HepG2 (cell line): ENCODE data around the gene UGGT1. TPM values are rescaled to one million over a fixed set of nuclear protein-coding genes. Genes with fewer than 3 reads are reported as not detected.

Experiments used
- ATRX ChIP-seq: sonication (generic); formaldehyde crosslinking; IDR thresholded peaks from 2 replicates; pipeline ENCODE4 v1.4.0; 2020; ENCODE audit warnings: missing genetic modification reagents, borderline replicate concordance
- CREM ChIP-seq, 2 experiments: sonication (generic) in 1 of 2; formaldehyde crosslinking in 1 of 2; IDR thresholded peaks; 2 replicates each; pipeline versions ENCODE4 v1.4.0 to v1.6.1; 2016 to 2020; ENCODE audit warnings: antibody characterized with exemption in 1 of 2, mild to moderate bottlenecking in 1 of 2, missing genetic modification reagents in 1 of 2
- GRHL1 ChIP-seq: sonication (generic); formaldehyde crosslinking; conservative IDR thresholded peaks from 2 replicates; pipeline ENCODE4 v1.8.0; 2022; ENCODE audit warnings: missing genetic modification reagents
- GTF2F1 ChIP-seq: fragments of 150-350 bp; IDR thresholded peaks from 2 replicates; pipeline ENCODE4 v1.6.1; 2014; ENCODE audit warnings: low read length
- MIER3 ChIP-seq: IDR thresholded peaks from 2 replicates; pipeline ENCODE4 v1.6.1; 2016; ENCODE audit warnings: missing compliant biosample characterization, borderline replicate concordance
- MTF2 ChIP-seq: sonication (generic); formaldehyde crosslinking; IDR thresholded peaks from 2 replicates; pipeline ENCODE4 v1.5.0; 2020; ENCODE audit warnings: missing genetic modification reagents, borderline replicate concordance
- NR2F2 ChIP-seq: IDR thresholded peaks from 2 replicates; pipeline ENCODE4 v1.6.1; 2012; ENCODE audit warnings: low read depth, inconsistent platforms, borderline replicate concordance
- SMYD3 ChIP-seq: sonication (generic); formaldehyde crosslinking; IDR thresholded peaks from 2 replicates; pipeline ENCODE4 v1.8.1; 2023; ENCODE audit warnings: mild to moderate bottlenecking, missing genetic modification reagents
- STAT6 ChIP-seq: sonication (generic); formaldehyde crosslinking; IDR thresholded peaks from 2 replicates; pipeline ENCODE4 v1.4.0; 2020; ENCODE audit warnings: missing genetic modification reagents, mild to moderate bottlenecking, borderline replicate concordance
- WIZ ChIP-seq: sonication (generic); formaldehyde crosslinking; IDR thresholded peaks from 2 replicates; pipeline ENCODE4 v1.5.1; 2020; ENCODE audit warnings: mild to moderate bottlenecking, missing genetic modification reagents
- ZNF264 ChIP-seq: sonication (generic); formaldehyde crosslinking; IDR thresholded peaks from 2 replicates; pipeline ENCODE4 v1.4.0; 2020; ENCODE audit warnings: missing genetic modification reagents
- ZNF296 ChIP-seq: sonication (generic); formaldehyde crosslinking; conservative IDR thresholded peaks from 2 replicates; pipeline ENCODE4 v1.5.0; 2020; ENCODE audit warnings: mild to moderate bottlenecking, missing genetic modification reagents
- ZNF44 ChIP-seq: sonication (generic); formaldehyde crosslinking; IDR thresholded peaks from 2 replicates; pipeline ENCODE4 v1.5.1; 2020; ENCODE audit warnings: mild to moderate bottlenecking, missing genetic modification reagents
- polyA plus RNA-seq, 8 experiments: library from polyadenylated mRNA; depleted of rRNA in 3 of 8; stranded (reverse) in 7 of 8; unstranded in 1 of 8; fragments of >200 nt; fragmentation: Illumina TruSeq in 4 of 8; extraction: Trizol in 4 of 8; gene quantifications; 2 replicates each; pipeline versions ENCODE4 v1.2.1 to v1.2.3, GENCODE V29; 2011 to 2016; ENCODE audit warnings: low read depth in 4 of 8, missing spikeins in 1 of 8, mixed read lengths in 1 of 8; ENCODE audit not compliant: insufficient read depth in 1 of 8
- total RNA-seq, 5 experiments: library from RNA; depleted of rRNA; stranded (reverse); fragments of >200 nt; fragmentation: Illumina TruSeq; extraction: Trizol; gene quantifications; 2 replicates each; pipeline ENCODE4 v1.2.3, GENCODE V29; 2016; ENCODE audit warnings: low read depth in 1 of 5
- TF ChIP-seq, protein P1 (sequence below): sonication (generic); formaldehyde crosslinking; IDR thresholded peaks from 2 replicates; pipeline ENCODE4 v1.4.0; 2020; ENCODE audit warnings: missing genetic modification reagents
- TF ChIP-seq, protein P2 (sequence below): sonication (generic); formaldehyde crosslinking; IDR thresholded peaks from 2 replicates; pipeline ENCODE4 v1.8.1; 2023; ENCODE audit warnings: missing genetic modification reagents, inconsistent platforms, borderline replicate concordance
- TF ChIP-seq, protein P3 (sequence below): sonication (generic); formaldehyde crosslinking; IDR thresholded peaks from 2 replicates; pipeline ENCODE4 v1.5.1; 2020; ENCODE audit warnings: mild to moderate bottlenecking, missing genetic modification reagents, moderate library complexity

UGGT1 gene
- total and polyA plus RNA-seq, 2 of the 13 experiments (the other 11 are each of a cell fraction or from before 2014, with no cell fraction given): 35.8 to 83.2 TPM

GRCh38 chr2:128169933-128170709, 79.1 kb downstream of the UGGT1 start (continued):
- TF ChIP-seq, protein P1, sequence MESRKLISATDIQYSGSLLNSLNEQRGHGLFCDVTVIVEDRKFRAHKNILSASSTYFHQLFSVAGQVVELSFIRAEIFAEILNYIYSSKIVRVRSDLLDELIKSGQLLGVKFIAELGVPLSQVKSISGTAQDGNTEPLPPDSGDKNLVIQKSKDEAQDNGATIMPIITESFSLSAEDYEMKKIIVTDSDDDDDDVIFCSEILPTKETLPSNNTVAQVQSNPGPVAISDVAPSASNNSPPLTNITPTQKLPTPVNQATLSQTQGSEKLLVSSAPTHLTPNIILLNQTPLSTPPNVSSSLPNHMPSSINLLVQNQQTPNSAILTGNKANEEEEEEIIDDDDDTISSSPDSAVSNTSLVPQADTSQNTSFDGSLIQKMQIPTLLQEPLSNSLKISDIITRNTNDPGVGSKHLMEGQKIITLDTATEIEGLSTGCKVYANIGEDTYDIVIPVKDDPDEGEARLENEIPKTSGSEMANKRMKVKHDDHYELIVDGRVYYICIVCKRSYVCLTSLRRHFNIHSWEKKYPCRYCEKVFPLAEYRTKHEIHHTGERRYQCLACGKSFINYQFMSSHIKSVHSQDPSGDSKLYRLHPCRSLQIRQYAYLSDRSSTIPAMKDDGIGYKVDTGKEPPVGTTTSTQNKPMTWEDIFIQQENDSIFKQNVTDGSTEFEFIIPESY (CRISPR knock-in tag): peak; percentile 84
- TF ChIP-seq, protein P2, sequence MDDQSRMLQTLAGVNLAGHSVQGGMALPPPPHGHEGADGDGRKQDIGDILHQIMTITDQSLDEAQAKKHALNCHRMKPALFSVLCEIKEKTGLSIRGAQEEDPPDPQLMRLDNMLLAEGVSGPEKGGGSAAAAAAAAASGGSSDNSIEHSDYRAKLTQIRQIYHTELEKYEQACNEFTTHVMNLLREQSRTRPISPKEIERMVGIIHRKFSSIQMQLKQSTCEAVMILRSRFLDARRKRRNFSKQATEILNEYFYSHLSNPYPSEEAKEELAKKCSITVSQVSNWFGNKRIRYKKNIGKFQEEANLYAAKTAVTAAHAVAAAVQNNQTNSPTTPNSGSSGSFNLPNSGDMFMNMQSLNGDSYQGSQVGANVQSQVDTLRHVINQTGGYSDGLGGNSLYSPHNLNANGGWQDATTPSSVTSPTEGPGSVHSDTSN (CRISPR knock-in tag): no peak
- TF ChIP-seq MIER3 (CRISPR knock-in tag): peak; percentile 98
- TF ChIP-seq NR2F2: peak; percentile 99
- TF ChIP-seq GTF2F1: peak; percentile 16; the same call in 1 of the 2 replicates
- no peak for TF ChIP-seq GRHL1 (CRISPR knock-in tag)
- peak; percentile 64 for TF ChIP-seq SMYD3 (CRISPR knock-in tag)
- TF ChIP-seq MTF2: no peak
- TF ChIP-seq STAT6 (CRISPR knock-in tag): peak; percentile 76; the same call in 1 of the 2 replicates
- TF ChIP-seq ZNF296 (CRISPR knock-in tag): no peak
- peak; percentile 58; the same call in 1 of the 2 replicates for TF ChIP-seq ZNF44
- TF ChIP-seq CREM (IDR thresholded peaks at IDR 0.05): peak; percentile 98
- no peak for TF ChIP-seq CREM (CRISPR knock-in tag; IDR thresholded peaks at IDR 0.05)
- TF ChIP-seq, protein P3, sequence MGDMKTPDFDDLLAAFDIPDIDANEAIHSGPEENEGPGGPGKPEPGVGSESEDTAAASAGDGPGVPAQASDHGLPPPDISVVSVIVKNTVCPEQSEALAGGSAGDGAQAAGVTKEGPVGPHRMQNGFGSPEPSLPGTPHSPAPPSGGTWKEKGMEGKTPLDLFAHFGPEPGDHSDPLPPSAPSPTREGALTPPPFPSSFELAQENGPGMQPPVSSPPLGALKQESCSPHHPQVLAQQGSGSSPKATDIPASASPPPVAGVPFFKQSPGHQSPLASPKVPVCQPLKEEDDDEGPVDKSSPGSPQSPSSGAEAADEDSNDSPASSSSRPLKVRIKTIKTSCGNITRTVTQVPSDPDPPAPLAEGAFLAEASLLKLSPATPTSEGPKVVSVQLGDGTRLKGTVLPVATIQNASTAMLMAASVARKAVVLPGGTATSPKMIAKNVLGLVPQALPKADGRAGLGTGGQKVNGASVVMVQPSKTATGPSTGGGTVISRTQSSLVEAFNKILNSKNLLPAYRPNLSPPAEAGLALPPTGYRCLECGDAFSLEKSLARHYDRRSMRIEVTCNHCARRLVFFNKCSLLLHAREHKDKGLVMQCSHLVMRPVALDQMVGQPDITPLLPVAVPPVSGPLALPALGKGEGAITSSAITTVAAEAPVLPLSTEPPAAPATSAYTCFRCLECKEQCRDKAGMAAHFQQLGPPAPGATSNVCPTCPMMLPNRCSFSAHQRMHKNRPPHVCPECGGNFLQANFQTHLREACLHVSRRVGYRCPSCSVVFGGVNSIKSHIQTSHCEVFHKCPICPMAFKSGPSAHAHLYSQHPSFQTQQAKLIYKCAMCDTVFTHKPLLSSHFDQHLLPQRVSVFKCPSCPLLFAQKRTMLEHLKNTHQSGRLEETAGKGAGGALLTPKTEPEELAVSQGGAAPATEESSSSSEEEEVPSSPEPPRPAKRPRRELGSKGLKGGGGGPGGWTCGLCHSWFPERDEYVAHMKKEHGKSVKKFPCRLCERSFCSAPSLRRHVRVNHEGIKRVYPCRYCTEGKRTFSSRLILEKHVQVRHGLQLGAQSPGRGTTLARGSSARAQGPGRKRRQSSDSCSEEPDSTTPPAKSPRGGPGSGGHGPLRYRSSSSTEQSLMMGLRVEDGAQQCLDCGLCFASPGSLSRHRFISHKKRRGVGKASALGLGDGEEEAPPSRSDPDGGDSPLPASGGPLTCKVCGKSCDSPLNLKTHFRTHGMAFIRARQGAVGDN (CRISPR knock-in tag): peak; percentile 16; the same call in 1 of the 2 replicates
- TF ChIP-seq ZNF264 (CRISPR knock-in tag): peak; percentile 75; the same call in 1 of the 2 replicates
- no peak for TF ChIP-seq ATRX (CRISPR knock-in tag)
- no peak for TF ChIP-seq WIZ (CRISPR knock-in tag)
